Endothelial cell of umbilical vein (primary cell): ENCODE measurements around the gene WDPCP. TPM values are rescaled to one million over a fixed set of nuclear protein-coding genes. Genes with fewer than 3 reads are reported as not detected.
A peak's percentile ranks its signal among the peaks of the same experiment; 100 is the strongest.

Experiments used
- BruUV-seq: library from RNA; stranded (reverse); fragments of 400-500 nt; replicated peaks from 2 replicates; lab custom pipeline; 2021; lab: Mats Ljungman, UMichigan
- CTCF ChIA-PET: fragments of 300-600, 350-600 bp; sonication (Branson Sonifier 250); formaldehyde crosslinking; loops from one replicate; lab custom pipeline; 2021; ENCODE audit warnings: antibody characterized with exemption, inconsistent platforms; lab: Charles Lee
- POLR2A ChIA-PET: fragments of 300-600, 350-600 bp; sonication (Branson Sonifier 250); formaldehyde crosslinking; loops from one replicate; lab custom pipeline; 2021; ENCODE audit warnings: antibody characterized with exemption, inconsistent platforms; lab: Charles Lee
- DNase-seq: peaks from one replicate; pipeline ENCODE4 v3.0.0-alpha.2; 2011; ENCODE audit warnings: low read depth, low spot score
- FAIRE-seq: peaks from 2 replicates; lab custom pipeline; 2011; peaks lifted over from hg19 to GRCh38; lab: Jason Lieb, UNC
- H2AFZ ChIP-seq: 2 replicates; pipeline ENCODE4 v1.6.0; 2012; ENCODE audit warnings: low read depth, low read length, control low read depth, inconsistent platforms
- H3K27ac ChIP-seq: 2 replicates; pipeline ENCODE4 v1.5.1; 2011; ENCODE audit warnings: low read depth, mild to moderate bottlenecking, control low read depth, low read length, moderate library complexity; ENCODE audit not compliant: insufficient read depth
- H3K27me3 ChIP-seq, 2 experiments: 2 replicates each; pipeline versions ENCODE4 v1.6.0 to v1.6.1; 2011; ENCODE audit warnings: low read length in 2 of 2, mixed read lengths in 1 of 2; ENCODE audit not compliant: control insufficient read depth in 2 of 2, insufficient read depth in 2 of 2
- H3K36me3 ChIP-seq, 2 experiments: 2 replicates in 1 of 2; 3 replicates in 1 of 2; pipeline ENCODE4 v1.5.1; 2011; ENCODE audit warnings: low read length in 2 of 2, mild to moderate bottlenecking in 1 of 2, moderate library complexity in 1 of 2; ENCODE audit not compliant: control insufficient read depth in 2 of 2, insufficient read depth in 2 of 2; ENCODE audit errors: extremely low read depth in 1 of 2
- H3K4me1 ChIP-seq: 3 replicates; pipeline ENCODE4 v1.5.1; 2011; ENCODE audit warnings: mild to moderate bottlenecking, low read length; ENCODE audit not compliant: control insufficient read depth, insufficient read depth; ENCODE audit errors: extremely low read depth
- H3K4me2 ChIP-seq: 2 replicates; pipeline ENCODE4 v1.6.1; 2011; ENCODE audit warnings: low read length, control low read depth, mixed read lengths; ENCODE audit not compliant: insufficient read depth
- H3K4me3 ChIP-seq, 3 experiments: fragments of 200-600 bp in 1 of 3; sonication (generic), shearing (Covaris generic) in 1 of 3; replicated peaks in 1 of 3; 2 replicates each; pipeline ENCODE4 v1.5.1; 2011 to 2016; ENCODE audit warnings: control low read depth in 3 of 3, low read length in 3 of 3, mild to moderate bottlenecking in 2 of 3, inconsistent platforms in 1 of 3, low read depth in 1 of 3, moderate library complexity in 1 of 3; ENCODE audit not compliant: insufficient read depth in 1 of 3
- H3K79me2 ChIP-seq: 2 replicates; pipeline ENCODE4 v1.6.0; 2012; ENCODE audit warnings: low read length, inconsistent platforms; ENCODE audit not compliant: control insufficient read depth, insufficient read depth
- H3K9ac ChIP-seq: replicated peaks from 2 replicates; pipeline ENCODE3; 2011; ENCODE audit warnings: low read length, control low read depth; ENCODE audit not compliant: insufficient read depth; ENCODE audit errors: extremely low read depth
- H3K9me1 ChIP-seq: replicated peaks from 3 replicates; pipeline ENCODE4 v1.6.0; 2011; ENCODE audit warnings: mild to moderate bottlenecking, low read length; ENCODE audit not compliant: control insufficient read depth, insufficient read depth; ENCODE audit errors: extremely low read depth
- H3K9me3 ChIP-seq: replicated peaks from 2 replicates; pipeline ENCODE4 v1.5.1; 2012; ENCODE audit warnings: low read length, inconsistent platforms; ENCODE audit not compliant: control insufficient read depth, insufficient read depth
- H4K20me1 ChIP-seq: replicated peaks from 2 replicates; pipeline ENCODE3; 2011; ENCODE audit warnings: mild to moderate bottlenecking, low read length; ENCODE audit not compliant: control insufficient read depth, insufficient read depth; ENCODE audit errors: extremely low read depth
- EZH2 ChIP-seq: IDR thresholded peaks from 2 replicates; pipeline ENCODE4 v1.6.1; 2012; ENCODE audit warnings: borderline replicate concordance, low read depth, mild to moderate bottlenecking, moderate library complexity, low read length, inconsistent platforms; ENCODE audit not compliant: severe bottlenecking
- GATA2 ChIP-seq: IDR thresholded peaks from 2 replicates; pipeline ENCODE4 v1.7.0; 2011; ENCODE audit warnings: low read depth, mild to moderate bottlenecking, moderate library complexity, mixed read lengths, low read length; ENCODE audit not compliant: insufficient read length, insufficient read depth
- JUN ChIP-seq: IDR thresholded peaks from 2 replicates; pipeline ENCODE4 v1.6.1; 2011; ENCODE audit warnings: borderline replicate concordance, low read depth; ENCODE audit not compliant: insufficient read length, insufficient read depth
- MAX ChIP-seq: IDR thresholded peaks from 2 replicates; pipeline ENCODE4 v1.6.1; 2011; ENCODE audit not compliant: insufficient read depth, insufficient read length
- MYC ChIP-seq: IDR thresholded peaks from one replicate; pipeline ENCODE4 v1.6.1; 2011; ENCODE audit warnings: mild to moderate bottlenecking, low read depth, low read length
- POLR2AphosphoS5 ChIP-seq: IDR thresholded peaks from 2 replicates; pipeline ENCODE4 v1.6.1; 2012; ENCODE audit warnings: low read depth, mild to moderate bottlenecking, control low read depth, low read length, moderate library complexity; ENCODE audit not compliant: insufficient read depth
- dilution Hi-C: fragments of 300-500 bp; cut with MboI; formaldehyde crosslinking; loops from one replicate; pipeline ENCODE4 v1.15.0; 2019; ENCODE audit warnings: low sequenced_read_pairs; ENCODE audit not compliant: extremely low pct_ligation_motif_present
- intact Hi-C: fragments of 100-400 bp; cut with micrococcal nuclease; formaldehyde crosslinking; loops from one replicate; pipeline ENCODE4 v1.10.0; 2022
- polyA plus RNA-seq, 4 experiments: library from polyadenylated mRNA; depleted of rRNA in 3 of 4; stranded (reverse) in 3 of 4; unstranded in 1 of 4; fragments of >200 nt; gene quantifications; 2 replicates each; pipeline versions ENCODE4 v1.2.1 to v1.2.3, GENCODE V29; 2011 to 2012; ENCODE audit warnings: missing spikeins in 1 of 4
- total RNA-seq: library from RNA; stranded (reverse); gene quantifications from 2 replicates; pipeline ENCODE4 v1.2.3, GENCODE V29; 2021
- TF ChIP-seq, protein P1 (sequence below), 2 donors: IDR thresholded peaks; 1 replicate in 1 of 2; 2 replicates in 1 of 2; pipeline ENCODE4 v1.5.1; 2011; ENCODE audit warnings: low read length in 2 of 2, mild to moderate bottlenecking in 2 of 2, moderate library complexity in 2 of 2, control low read depth in 1 of 2, inconsistent platforms in 1 of 2, low read depth in 1 of 2; ENCODE audit not compliant: insufficient read depth in 1 of 2; ENCODE audit errors: extremely low read depth in 1 of 2

The WDPCP gene
- total and polyA plus RNA-seq, 2 donors (not counting 3 experiments of a cell fraction or from before 2014, with no cell fraction given): 4.0 to 8.8 TPM

- no TSS peak for BruUV-seq
- Histone ChIP-seq H3K9me1 (no peaks in the 10 kb centered on the region), H3K27ac (no peak overlapping the region), H3K9ac (no peak overlapping the region), H3K27me3 (no peaks in the 10 kb centered on the region), H3K9me3 (no peaks in the 10 kb centered on the region), H4K20me1 (no peaks in the 10 kb centered on the region), H3K36me3 (no peaks in the 10 kb centered on the region), H3K4me3 (no peak overlapping the region), H3K79me2 (no peaks in the 10 kb centered on the region), H3K4me1 (no peaks in the 10 kb centered on the region), H2AFZ (peak overlapping the region; percentile 51), H3K4me2 (no peak overlapping the region)
- ChIA-PET CTCF (no interaction called here), POLR2A (no interaction called here)
- no peak for DNase-seq
- intact Hi-C loops: no loop called here
- TF ChIP-seq, protein P1, sequence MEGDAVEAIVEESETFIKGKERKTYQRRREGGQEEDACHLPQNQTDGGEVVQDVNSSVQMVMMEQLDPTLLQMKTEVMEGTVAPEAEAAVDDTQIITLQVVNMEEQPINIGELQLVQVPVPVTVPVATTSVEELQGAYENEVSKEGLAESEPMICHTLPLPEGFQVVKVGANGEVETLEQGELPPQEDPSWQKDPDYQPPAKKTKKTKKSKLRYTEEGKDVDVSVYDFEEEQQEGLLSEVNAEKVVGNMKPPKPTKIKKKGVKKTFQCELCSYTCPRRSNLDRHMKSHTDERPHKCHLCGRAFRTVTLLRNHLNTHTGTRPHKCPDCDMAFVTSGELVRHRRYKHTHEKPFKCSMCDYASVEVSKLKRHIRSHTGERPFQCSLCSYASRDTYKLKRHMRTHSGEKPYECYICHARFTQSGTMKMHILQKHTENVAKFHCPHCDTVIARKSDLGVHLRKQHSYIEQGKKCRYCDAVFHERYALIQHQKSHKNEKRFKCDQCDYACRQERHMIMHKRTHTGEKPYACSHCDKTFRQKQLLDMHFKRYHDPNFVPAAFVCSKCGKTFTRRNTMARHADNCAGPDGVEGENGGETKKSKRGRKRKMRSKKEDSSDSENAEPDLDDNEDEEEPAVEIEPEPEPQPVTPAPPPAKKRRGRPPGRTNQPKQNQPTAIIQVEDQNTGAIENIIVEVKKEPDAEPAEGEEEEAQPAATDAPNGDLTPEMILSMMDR (IDR thresholded peaks at IDR 0.05; ENCODE audit: extremely low read depth in 1 of 2, insufficient read depth in 1 of 2, low read depth in 1 of 2, low read length in 2 of 2): no peak
- TF ChIP-seq GATA2 (no peak), POLR2AphosphoS5 (no peak), EZH2 (no peak), MAX (no peak), JUN (no peak), MYC (no peak)
- dilution Hi-C loops: no loop called here
- FAIRE-seq: no peak
Measured at GRCh38 chr2:63580651-63581297, 7.5 kb downstream of the WDPCP start.
